ENCODE results near the gene BRSK2. TPM values are rescaled to one million over a fixed set of nuclear protein-coding genes. Genes with fewer than 3 reads are reported as not detected.
A peak's percentile ranks its signal among the peaks of the same experiment; 100 is the strongest.

Gene BRSK2
- total RNA-seq, 1 donor from 2014 or later: 1.7 TPM

GRCh38 chr11:1377231-1377780 is 12.4 kb upstream of the BRSK2 start:
- no peaks in the 10 kb centered on the region for H3K9me3 Mint-ChIP-seq (ENCODE audit: unreplicated experiment)
- peaks cover 35% of the 10 kb centered on the region for H3K27me3 Mint-ChIP-seq (ENCODE audit: unreplicated experiment)
- H3K27ac Mint-ChIP-seq (ENCODE audit: unreplicated experiment): no peak overlapping the region
- no peaks in the 10 kb centered on the region for H3K36me3 Mint-ChIP-seq (ENCODE audit: unreplicated experiment)
- no peak for DNase-seq (ENCODE audit: extremely low spot score, unreplicated experiment)
- H3K4me3 Mint-ChIP-seq (ENCODE audit: unreplicated experiment): no peak overlapping the region
- no peak for TF ChIP-seq CTCF (IDR thresholded peaks at IDR 0.05)
- H3K4me1 Mint-ChIP-seq (ENCODE audit: unreplicated experiment): peaks cover 11% of the 10 kb centered on the region

- Mint-ChIP-seq H3K9me3 (ENCODE audit: unreplicated experiment) (no peaks in the 10 kb centered on the region), H3K4me1 (ENCODE audit: unreplicated experiment) (no peaks in the 10 kb centered on the region), H3K36me3 (ENCODE audit: unreplicated experiment) (no peaks in the 10 kb centered on the region), H3K27ac (ENCODE audit: unreplicated experiment) (no peak overlapping the region), H3K27me3 (ENCODE audit: unreplicated experiment) (peaks cover 40% of the 10 kb centered on the region), H3K4me3 (ENCODE audit: unreplicated experiment) (no peak overlapping the region)
- no peak for DNase-seq (ENCODE audit: extremely low spot score, unreplicated experiment)
- TF ChIP-seq CTCF (IDR thresholded peaks at IDR 0.05): no peak
These were observed 7.8 kb upstream of the BRSK2 start for GRCh38 chr11:1381793-1382425.

- no peak for TF ChIP-seq CTCF (IDR thresholded peaks at IDR 0.05)
- Mint-ChIP-seq H3K27ac (ENCODE audit: unreplicated experiment) (no peak overlapping the region), H3K27me3 (ENCODE audit: unreplicated experiment) (peaks cover 36% of the 10 kb centered on the region), H3K4me3 (ENCODE audit: unreplicated experiment) (peak overlapping the region; percentile 58), H3K9me3 (ENCODE audit: unreplicated experiment) (no peaks in the 10 kb centered on the region), H3K36me3 (ENCODE audit: unreplicated experiment) (no peaks in the 10 kb centered on the region), H3K4me1 (ENCODE audit: unreplicated experiment) (no peaks in the 10 kb centered on the region)
- DNase-seq (ENCODE audit: extremely low spot score, unreplicated experiment): no peak
These were observed 7.3 kb upstream of the BRSK2 start for GRCh38 chr11:1382429-1382828.

GRCh38 chr11:1382831-1383607 is 6.7 kb upstream of the BRSK2 start:
- peaks cover 33% of the 10 kb centered on the region for H3K27me3 Mint-ChIP-seq (ENCODE audit: unreplicated experiment)
- H3K27ac Mint-ChIP-seq (ENCODE audit: unreplicated experiment): no peak overlapping the region
- TF ChIP-seq CTCF (IDR thresholded peaks at IDR 0.05): no peak
- H3K9me3 Mint-ChIP-seq (ENCODE audit: unreplicated experiment): no peaks in the 10 kb centered on the region
- no peak for DNase-seq (ENCODE audit: extremely low spot score, unreplicated experiment)
- H3K4me1 Mint-ChIP-seq (ENCODE audit: unreplicated experiment): no peaks in the 10 kb centered on the region
- H3K4me3 Mint-ChIP-seq (ENCODE audit: unreplicated experiment): peak overlapping the region; percentile 71
- H3K36me3 Mint-ChIP-seq (ENCODE audit: unreplicated experiment): no peaks in the 10 kb centered on the region

All from osteocyte (in vitro differentiated cells).